GM12864 (cell line): ENCODE data around the gene AFAP1L1.

Experiments used
- DNase-seq: peaks from one replicate; pipeline ENCODE4 v3.0.0-alpha.2; 2011; ENCODE audit warnings: low read depth
- H3K4me3 ChIP-seq: 2 replicates; pipeline ENCODE4 v1.5.1; 2011; ENCODE audit warnings: mild to moderate bottlenecking, low read depth, low read length, control low read depth
- CTCF ChIP-seq: IDR thresholded peaks from 2 replicates; pipeline ENCODE4 v1.5.1; 2011; ENCODE audit warnings: low read depth, mild to moderate bottlenecking, moderate library complexity, low read length, control low read depth, inconsistent platforms; ENCODE audit errors: missing control alignments

AFAP1L1 gene

GRCh38 chr5:149297340-149298025 is 25.8 kb downstream of the AFAP1L1 start:
- no peak for DNase-seq
- no peak overlapping the region for H3K4me3 ChIP-seq
- TF ChIP-seq CTCF, result no peak

- DNase-seq, result no peak
- TF ChIP-seq CTCF, result no peak
- no peak overlapping the region for H3K4me3 ChIP-seq
Measured at GRCh38 chr5:149298163-149298562, 26.5 kb downstream of the AFAP1L1 start.

GRCh38 chr5:149298842-149299404 is 27.3 kb downstream of the AFAP1L1 start:
- DNase-seq, result no peak
- no peak for TF ChIP-seq CTCF
- no peak overlapping the region for H3K4me3 ChIP-seq

GRCh38 chr5:149299451-149300054 is 27.9 kb downstream of the AFAP1L1 start:
- no peak for TF ChIP-seq CTCF
- no peak for DNase-seq
- no peak overlapping the region for H3K4me3 ChIP-seq

- DNase-seq, result no peak
- H3K4me3 ChIP-seq, result no peak overlapping the region
- no peak for TF ChIP-seq CTCF
Measured at GRCh38 chr5:149300441-149300840, 28.8 kb downstream of the AFAP1L1 start.

GRCh38 chr5:149301049-149301743 is 29.5 kb downstream of the AFAP1L1 start:
- no peak overlapping the region for H3K4me3 ChIP-seq
- no peak for DNase-seq
- TF ChIP-seq CTCF, result no peak
